CD4-positive, alpha-beta T cell treated with Interleukin-1 beta for 1 hour (primary cell): Measurements from ENCODE around the gene MRPL24.

Experiments
- DNase-seq, 2 donors: peaks; one replicate each; pipeline ENCODE4 v3.0.0-alpha.2; 2020 to 2022

Gene MRPL24

GRCh38 chr1:156742801-156743200 is 1.9 kb upstream of the MRPL24 start:
- no peak for DNase-seq

DNA sequence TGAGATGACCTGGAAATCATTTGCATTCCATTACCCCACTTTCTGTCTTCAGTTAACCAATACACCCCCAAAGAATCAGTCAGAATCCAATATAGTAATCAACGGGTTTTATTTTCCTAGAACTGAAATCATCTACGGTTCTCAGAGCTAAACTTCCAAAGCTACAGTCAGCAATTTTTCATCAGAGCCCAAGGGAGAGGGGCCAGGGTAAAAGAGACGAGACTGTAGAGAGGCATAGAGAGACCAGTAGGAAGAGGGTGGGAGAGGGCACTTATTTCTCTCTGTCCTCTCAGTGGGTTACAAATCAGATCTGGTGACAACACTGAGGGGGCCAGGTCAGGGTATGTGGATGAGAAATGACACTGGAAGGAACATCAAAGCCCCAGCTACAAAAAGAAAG is 1.1 kb upstream of the MRPL24 start:
- no peak for DNase-seq

GRCh38 chr1:156741481-156741983 is 644 bp upstream of the MRPL24 start:
- DNase-seq: no peak

GRCh38 chr1:156740237-156740740 is 599 bp downstream of the MRPL24 start:
- no peak for DNase-seq

DNA sequence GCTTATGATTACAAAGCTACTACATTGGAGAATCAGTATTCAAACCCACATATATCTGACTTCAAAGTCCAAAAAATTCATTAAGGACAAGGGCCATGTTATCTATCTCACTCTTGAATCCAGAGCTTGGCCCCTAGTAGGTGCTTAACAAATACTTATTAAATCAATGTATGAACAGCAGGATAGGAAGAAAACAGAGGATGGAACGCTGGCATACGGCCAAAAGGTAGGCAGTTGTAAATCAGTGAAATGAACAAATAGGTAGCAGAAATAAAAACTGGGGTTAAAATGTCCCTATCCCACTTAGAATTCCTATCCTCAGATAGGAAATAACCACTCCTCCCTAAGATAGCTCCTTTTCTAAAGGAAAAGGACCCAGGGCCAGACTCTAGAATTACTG is 2.0 kb downstream of the MRPL24 start:
- DNase-seq: no peak

- no peak for DNase-seq
Measured at GRCh38 chr1:156738407-156738806, 2.5 kb downstream of the MRPL24 start.

- DNase-seq: no peak
Measured at GRCh38 chr1:156733989-156734584, 6.8 kb downstream of the MRPL24 start.

DNA sequence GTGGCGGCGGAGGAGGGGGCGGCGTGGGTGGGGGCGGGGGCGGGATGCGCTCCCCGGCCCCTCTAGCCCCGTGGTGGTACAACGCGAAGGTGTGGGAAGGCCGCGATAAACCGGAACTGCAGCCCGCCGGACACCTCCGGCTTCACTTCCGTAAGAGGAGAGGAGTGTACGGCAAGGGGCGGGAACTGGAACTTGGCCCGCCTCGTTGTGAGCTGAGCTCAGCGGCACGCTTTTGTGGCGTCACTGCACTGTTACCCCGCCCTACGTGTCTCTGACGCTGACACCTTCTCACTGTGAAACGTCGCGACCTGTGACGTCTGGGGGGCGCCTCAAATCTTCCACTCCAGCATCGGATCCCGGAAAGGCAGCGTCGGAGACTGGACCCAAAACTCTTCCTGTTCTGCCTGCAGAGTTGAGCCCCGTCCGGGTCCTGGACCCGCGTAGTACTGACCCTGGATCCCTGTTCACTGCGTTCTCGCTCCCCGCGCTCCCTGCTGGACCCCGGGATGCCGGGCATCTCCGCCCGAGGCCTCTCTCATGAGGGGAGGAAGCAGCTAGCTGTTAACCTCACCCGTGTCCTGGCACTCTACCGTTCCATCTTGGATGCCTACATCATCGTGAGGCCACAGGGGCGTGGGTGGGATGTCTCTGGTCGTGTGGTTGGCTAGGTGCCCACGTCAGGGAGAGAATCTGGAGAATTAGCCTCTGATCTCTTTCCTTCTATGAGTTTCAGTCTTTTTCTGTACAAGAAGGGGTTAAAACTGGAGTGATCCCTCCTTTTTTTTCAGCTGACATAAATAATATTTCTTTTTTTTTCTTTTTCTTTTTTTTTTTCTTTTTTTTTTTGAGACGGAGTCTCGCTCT is 12.1 kb downstream of the MRPL24 start, which contains the start of gene ISG20L2:
Gene ISG20L2 (minus strand): TSS at position 168 of the 864 bp plus-strand sequence. CDS start 1,114 bp downstream, outside the sequence.
- peak; percentile 96 to 97 for DNase-seq

GRCh38 chr1:156727926-156728598 is 12.8 kb downstream of the MRPL24 start, which contains the start of gene METTL25B:
Gene METTL25B, plus strand, starts transcription at chr1:156728469. Its CDS starts 636 bp downstream, at chr1:156729105.
- DNase-seq: peak; percentile 78 to 80

DNA sequence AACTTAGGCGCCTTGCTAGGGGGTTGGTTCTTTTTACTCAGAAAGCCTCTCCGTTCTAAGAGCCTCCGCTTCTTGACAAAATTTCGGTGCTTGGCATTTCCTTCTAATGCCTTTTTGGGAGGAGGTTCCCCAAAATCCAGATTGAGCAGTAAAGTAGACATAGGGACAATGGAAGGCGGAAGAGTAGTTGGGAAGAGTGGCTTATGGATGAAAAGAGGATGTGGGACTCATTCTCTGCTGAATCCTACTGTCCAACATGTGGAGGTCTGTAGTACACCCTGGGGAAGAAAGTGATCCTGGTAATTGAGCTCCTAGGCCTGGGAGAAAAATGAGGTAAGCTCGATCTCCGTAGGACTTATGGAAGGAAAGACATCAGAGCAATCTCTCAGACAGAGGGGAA is 13.4 kb downstream of the MRPL24 start:
- DNase-seq: no peak

DNA sequence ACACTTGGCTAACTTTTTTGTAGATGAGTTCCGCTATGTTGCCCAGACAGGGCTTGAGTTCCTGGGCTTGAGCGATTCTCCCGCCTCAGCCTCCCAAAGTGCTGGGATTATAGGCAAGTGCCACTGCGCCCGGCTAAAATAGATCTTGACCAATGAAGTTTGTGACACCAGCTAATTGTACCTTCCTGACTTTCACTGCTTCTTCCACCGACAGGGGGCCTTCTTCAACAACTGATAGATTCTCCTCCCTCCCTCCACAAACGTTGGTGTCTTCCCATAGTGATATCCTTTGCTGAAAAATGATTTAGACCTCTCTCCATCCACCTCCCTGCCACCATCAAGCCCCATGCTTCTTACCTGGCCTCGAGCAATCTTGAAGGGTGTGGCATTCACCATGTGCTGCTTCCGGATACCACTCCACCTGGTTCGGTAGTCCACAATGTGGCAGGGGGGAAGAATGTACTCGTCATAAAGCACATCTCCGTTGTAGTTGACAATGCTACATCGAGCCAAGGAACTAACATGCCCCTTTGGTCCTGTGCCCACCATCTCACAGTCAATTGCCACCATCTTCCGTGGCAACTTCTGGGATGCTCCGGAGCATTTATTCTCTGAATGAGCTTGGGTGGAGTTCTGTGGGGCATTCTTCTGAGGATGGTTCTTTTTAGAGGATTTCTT is 14.2 kb downstream of the MRPL24 start:
- peak; percentile 46 to 60 for DNase-seq

DNA sequence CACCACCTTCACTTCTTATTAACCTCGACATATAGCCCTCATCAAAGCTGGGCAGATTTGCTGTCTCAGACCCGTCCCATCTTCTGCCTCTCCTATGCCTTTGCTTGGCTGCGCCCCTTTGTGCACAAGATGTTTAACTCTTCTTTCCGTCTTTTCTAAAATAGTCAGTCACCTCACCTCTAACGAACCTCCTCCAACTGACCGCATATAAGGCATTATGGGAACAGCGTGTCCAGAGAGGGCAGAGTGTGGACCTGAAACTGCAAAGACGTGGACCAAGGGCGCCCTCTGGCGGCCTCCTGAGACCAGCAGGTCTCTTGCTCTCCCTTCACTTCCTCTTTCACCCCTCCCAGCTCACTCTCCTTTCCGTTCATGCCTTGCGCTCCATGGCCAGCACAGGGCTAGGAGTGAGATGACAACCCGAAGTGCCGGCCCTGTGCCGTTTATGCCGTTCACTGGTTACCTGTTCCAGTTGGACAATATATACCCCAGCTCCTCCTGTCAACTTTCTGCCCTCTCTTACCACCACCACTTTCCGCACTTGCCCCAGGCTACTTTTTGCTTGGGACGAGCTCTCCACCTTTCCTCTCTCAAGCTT is 15.1 kb downstream of the MRPL24 start:
- DNase-seq: peak; percentile 80 to 84

DNA sequence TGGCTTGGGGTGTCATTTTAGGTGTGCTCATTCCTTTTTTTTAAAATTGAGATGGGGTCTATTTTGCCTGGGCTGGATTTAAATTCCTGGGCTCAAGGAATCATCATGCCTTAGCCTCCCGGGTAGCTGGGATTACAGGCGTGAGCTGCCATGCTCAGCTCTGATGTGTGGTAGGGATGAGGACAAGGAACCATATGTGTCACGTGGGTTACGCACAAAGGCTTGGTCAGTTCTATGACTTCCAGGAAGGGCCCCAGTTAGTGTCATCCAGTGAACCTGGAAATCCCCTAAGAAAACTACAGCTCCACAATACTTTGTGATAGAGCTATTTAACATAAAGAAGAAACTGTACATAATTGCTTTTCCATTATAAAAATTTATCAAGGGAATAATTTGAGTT is 19.4 kb downstream of the MRPL24 start:
- no peak for DNase-seq

DNA sequence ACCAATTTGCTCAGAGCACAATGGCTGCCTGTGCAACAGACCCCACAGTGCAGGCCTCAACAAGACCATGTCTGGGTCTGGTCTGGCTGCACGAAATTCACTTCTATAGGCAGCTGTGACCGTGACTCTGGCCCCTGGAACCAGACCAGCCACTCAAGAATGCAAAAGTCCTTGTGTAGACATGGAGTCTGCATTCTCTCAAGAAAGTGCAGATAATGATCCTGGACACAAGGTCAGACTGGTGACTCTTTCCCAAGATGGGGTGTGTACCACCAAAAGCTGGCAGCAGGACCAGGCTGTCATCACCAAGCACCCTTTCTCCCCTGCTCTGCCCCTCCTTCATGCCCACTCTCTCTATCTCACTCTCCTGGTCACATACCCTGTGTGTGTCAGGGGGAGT is 19.8 kb downstream of the MRPL24 start:
- no peak for DNase-seq

DNA sequence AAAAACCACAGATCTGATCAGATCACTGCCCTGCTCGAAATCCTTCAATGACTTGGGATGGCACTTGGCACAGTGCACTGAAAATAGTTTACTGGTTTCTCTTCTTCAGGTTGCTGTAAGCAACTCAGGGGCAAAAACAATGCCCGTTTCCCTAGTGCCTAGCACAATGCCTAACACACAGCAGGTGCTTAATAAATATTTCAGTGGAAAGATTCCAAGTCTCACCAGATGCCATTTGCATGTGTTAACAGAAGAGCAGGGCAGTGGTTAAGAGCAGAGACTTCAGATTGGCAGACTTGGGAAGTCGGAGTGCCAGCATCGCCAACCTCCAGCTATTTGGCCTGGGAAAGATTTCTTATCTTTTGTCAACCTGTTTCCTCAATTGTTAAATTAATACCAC is 23.5 kb downstream of the MRPL24 start:
- DNase-seq: no peak

GRCh38 chr1:156714830-156715229 is 26.1 kb downstream of the MRPL24 start:
- no peak for DNase-seq

- DNase-seq: no peak
Measured at GRCh38 chr1:156712626-156713025, 28.3 kb downstream of the MRPL24 start.

DNA sequence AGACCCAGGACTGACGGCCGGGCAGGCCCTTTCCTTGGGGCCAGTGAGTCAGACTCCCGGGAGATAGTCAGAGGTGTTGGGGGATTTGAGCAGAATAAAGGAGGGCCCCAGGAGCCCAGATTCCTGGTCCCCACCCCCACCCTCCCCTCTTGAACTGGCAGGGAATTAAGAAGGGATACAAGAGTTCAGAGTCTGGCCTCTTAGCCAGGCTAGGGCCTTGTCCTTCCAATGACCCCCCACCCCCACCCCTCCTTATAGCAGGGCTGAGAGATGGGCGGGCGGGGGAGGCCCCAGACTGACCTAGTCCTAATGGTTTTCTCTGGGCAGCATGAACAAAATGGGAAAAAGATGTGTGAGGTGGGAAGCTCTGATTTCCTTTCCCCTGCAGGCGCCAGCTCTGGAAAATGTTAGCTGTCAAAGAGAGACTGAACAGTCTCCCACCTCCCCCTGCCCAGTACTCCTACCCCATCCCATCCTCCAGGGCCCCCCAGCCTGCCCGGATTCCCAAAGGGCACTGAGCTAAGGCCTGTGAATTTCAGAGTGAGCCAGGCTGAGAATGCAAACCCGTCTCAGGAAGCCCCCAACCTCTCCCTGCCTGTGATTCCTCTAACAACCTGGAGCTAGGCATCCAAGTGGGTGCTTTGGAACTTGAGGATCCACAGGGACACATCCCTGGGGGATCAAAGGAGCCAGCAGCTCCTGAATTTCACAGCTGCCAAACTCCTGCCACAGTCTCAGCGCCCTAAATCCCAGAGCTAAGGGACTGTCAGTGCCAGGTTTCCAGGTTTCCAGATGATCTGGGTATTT is 29.7 kb downstream of the MRPL24 start:
- DNase-seq: no peak

- DNase-seq: no peak
Measured at GRCh38 chr1:156709757-156710489, 31.0 kb downstream of the MRPL24 start.

DNA sequence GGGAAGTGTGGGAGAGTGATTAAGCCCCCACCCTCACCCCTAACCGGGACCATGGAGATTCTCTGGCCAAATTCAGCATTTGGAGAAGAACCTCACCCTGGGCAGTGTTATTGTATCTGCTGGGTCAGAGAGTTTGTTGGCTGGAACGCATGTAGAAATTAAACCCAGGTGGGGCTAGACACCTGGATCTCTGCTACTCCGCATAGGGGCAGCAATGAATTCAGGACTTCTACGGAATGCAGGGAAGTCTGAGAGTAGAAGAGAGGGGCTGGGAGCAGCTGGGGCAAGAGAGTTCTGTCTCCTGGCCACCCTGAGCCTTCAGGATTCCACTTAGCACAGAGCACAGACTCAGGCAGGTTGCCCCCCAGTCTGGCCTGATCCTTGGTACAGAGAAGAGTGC is 31.9 kb downstream of the MRPL24 start:
- no peak for DNase-seq
